ENCODE results near the gene PRKCH. TPM values are rescaled to one million over a fixed set of nuclear protein-coding genes. Genes with fewer than 3 reads are reported as not detected.

Gene PRKCH
- total and polyA plus RNA-seq, 12 donors: 8.3 to 25.1 (median 17.7) TPM

GRCh38 chr14:61495809-61496208, 174.4 kb downstream of the PRKCH start:
- TF ChIP-seq, protein P1, sequence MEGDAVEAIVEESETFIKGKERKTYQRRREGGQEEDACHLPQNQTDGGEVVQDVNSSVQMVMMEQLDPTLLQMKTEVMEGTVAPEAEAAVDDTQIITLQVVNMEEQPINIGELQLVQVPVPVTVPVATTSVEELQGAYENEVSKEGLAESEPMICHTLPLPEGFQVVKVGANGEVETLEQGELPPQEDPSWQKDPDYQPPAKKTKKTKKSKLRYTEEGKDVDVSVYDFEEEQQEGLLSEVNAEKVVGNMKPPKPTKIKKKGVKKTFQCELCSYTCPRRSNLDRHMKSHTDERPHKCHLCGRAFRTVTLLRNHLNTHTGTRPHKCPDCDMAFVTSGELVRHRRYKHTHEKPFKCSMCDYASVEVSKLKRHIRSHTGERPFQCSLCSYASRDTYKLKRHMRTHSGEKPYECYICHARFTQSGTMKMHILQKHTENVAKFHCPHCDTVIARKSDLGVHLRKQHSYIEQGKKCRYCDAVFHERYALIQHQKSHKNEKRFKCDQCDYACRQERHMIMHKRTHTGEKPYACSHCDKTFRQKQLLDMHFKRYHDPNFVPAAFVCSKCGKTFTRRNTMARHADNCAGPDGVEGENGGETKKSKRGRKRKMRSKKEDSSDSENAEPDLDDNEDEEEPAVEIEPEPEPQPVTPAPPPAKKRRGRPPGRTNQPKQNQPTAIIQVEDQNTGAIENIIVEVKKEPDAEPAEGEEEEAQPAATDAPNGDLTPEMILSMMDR (IDR thresholded peaks at IDR 0.05): no peak
- peaks cover 6 to 55% (median 30%) of the 10 kb centered on the region in 9 donors for H3K4me1 ChIP-seq
- no peaks in the 10 kb centered on the region for H3K9me3 ChIP-seq
- no peak overlapping the region for H3K27ac ChIP-seq
- intact Hi-C loops (cut with DNase I): no loop called here
- no peak overlapping the region for H3K4me3 ChIP-seq
- H3K36me3 ChIP-seq: peaks cover 0 to 21% (median 0%) of the 10 kb centered on the region in 9 donors
- DNase-seq (no peak), ATAC-seq (no peak)
- 99% methylated on average over 5 of the region's 5 CpGs for WGBS, 2 donors
- H3K27me3 ChIP-seq: no peaks in the 10 kb centered on the region

- intact Hi-C loops (cut with DNase I): no loop called here
- Histone ChIP-seq H3K9me3 (no peaks in the 10 kb centered on the region), H3K27ac (peak overlapping the region in 5 of 10 donors; percentile 13 to 62 (median 34)), H3K4me1 (peaks cover 6 to 54% (median 20%) of the 10 kb centered on the region in 9 donors), H3K36me3 (peaks cover 0 to 6% (median 0%) of the 10 kb centered on the region in 9 donors), H3K27me3 (no peaks in the 10 kb centered on the region), H3K4me3 (no peak overlapping the region)
- TF ChIP-seq, protein P1 (IDR thresholded peaks at IDR 0.05): no peak
- 19 to 22% methylated on average over 3 of the region's 3 CpGs for WGBS, 2 donors
- peak in 7 of 8 donors; percentile 22 to 67 (median 28) for ATAC-seq
- DNase-seq: no peak
Measured at GRCh38 chr14:61498303-61498702, 176.9 kb downstream of the PRKCH start.

DNA sequence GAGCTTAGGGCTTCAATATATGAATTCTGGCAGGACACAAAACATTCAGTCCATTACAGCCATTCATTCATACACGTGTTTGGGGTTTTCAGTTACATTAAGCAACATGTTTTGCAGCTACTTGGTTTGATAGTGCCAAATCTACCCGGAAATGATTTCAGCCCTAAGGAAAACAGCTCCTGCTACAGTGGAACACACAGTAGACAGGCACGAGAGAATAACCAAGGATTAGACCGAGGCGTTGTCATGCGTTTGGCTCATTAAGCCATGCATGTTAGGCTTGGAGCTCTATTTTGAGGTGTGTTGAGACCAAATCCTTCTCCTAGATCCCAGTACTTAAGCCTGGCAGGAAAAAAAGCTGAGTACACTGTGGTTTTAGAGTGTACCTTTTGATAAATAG, 177.4 kb downstream of the PRKCH start:
- TF ChIP-seq, protein P1 (IDR thresholded peaks at IDR 0.05): no peak

DNA sequence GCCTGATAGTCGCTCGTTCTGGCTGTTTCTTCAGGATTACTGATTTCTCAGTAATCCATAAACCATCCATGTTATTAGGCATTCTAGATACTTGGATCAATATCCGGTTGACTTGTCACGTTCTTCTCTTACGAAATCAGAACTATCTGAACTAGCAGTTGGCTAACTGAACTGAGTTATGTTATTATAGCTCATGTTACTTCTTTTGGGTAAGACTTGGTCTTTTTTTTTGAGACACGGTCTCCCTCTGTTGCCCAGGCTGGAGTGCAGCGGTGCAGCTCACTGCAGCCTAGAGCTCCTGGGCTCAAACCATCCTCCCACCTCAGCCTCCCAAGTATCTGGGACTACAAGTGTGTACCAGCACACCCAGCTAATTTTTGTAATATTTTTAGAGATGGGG, 178.6 kb downstream of the PRKCH start:
- Histone ChIP-seq H3K27me3 (no peaks in the 10 kb centered on the region), H3K27ac (peak overlapping the region in 1 of 10 donors; percentile 62), H3K4me1 (peaks cover 6 to 60% (median 20%) of the 10 kb centered on the region in 9 donors), H3K4me3 (no peak overlapping the region), H3K9me3 (no peaks in the 10 kb centered on the region), H3K36me3 (peaks cover 0 to 6% (median 0%) of the 10 kb centered on the region in 9 donors)
- DNase-seq (no peak), ATAC-seq (no peak)
- TF ChIP-seq, protein P1 (IDR thresholded peaks at IDR 0.05): peak in 1 of 9 donors; percentile 13
- intact Hi-C loops (cut with DNase I): no loop called here
- WGBS, 2 donors: 95 to 96% methylated on average over 7 of the region's 7 CpGs

More for the DNA sequence above, 177.4 kb downstream of the PRKCH start:
- Histone ChIP-seq H3K27ac (peak overlapping the region in 6 of 10 donors; percentile 13 to 62 (median 34)), H3K4me1 (peaks cover 6 to 54% (median 20%) of the 10 kb centered on the region in 9 donors), H3K27me3 (no peaks in the 10 kb centered on the region), H3K36me3 (peaks cover 0 to 6% (median 0%) of the 10 kb centered on the region in 9 donors), H3K9me3 (no peaks in the 10 kb centered on the region), H3K4me3 (no peak overlapping the region)
- 20 to 22% methylated on average over 6 of the region's 6 CpGs for WGBS, 2 donors
- peak; percentile 49 to 80 (median 76) for ATAC-seq
- intact Hi-C loops (cut with DNase I): no loop called here
- DNase-seq: no peak

Data from heart right ventricle (tissue), 16 donors.